HG03521 (cell line): ENCODE results near the gene COPB1.

Source experiments
- ATAC-seq: cut with Tn5 transposase; IDR thresholded peaks from one replicate; pipeline ENCODE4 v1.9.1; 2021; ENCODE audit warnings: mild to moderate bottlenecking, moderate library complexity; ENCODE audit not compliant: unreplicated experiment

COPB1 gene

DNA sequence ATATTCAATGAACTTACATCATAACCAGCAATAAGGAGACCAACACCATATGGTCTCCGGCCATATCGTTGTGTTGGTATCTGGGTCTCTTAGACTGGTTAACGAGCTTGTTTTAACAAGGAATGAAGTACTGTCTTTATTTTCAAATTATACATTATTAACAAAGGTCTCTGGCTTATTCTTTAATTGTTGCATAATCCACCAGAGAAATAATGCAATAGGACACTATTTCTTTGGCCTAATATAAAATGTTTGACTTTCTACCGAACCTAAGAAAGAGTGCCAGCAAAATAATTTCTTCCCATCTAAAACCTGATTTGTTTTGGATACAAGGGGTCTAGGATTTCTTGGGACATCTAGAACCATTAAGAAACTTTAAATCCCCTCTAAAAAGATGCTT is 14.2 kb upstream of the COPB1 start:
- ATAC-seq: no peak

DNA sequence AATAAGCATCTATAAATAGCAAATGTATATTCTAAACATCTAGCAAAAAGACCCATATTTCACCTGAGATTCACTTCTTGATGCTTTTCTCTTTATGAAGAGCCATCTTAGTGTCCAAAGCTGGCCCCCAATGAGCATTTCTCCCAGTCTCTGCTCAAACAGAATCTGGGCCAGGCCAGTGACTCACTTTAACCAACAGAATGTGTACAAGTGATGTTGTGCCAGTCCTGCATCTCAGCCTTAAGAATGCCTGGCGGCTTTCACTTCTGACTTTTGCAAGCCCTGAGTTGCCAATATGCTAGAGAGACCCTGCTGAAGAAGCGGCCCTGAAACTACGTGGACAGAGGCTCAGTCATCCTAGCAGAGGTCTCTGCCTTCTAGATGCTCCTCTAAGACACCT is 6.9 kb upstream of the COPB1 start:
- no peak for ATAC-seq

DNA sequence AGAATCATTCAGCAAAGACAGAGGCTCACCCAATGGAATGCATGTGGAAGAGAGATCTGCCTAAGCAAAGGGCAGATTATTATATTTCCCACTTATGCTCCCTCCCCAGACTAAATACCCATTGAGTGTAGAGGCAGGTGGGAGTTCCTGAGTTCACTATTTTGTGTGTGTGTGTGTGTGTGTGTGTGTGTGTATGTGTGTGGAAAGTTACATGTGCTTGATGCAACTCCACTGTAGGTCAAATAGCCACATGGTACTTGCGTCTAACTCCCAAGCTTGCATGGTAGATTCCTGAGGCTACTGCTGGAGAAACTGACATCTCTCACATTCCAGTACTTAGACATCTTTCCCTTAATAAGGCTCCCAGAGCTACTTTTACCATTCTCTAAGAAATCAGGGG is 3.4 kb upstream of the COPB1 start:
- ATAC-seq: no peak

DNA sequence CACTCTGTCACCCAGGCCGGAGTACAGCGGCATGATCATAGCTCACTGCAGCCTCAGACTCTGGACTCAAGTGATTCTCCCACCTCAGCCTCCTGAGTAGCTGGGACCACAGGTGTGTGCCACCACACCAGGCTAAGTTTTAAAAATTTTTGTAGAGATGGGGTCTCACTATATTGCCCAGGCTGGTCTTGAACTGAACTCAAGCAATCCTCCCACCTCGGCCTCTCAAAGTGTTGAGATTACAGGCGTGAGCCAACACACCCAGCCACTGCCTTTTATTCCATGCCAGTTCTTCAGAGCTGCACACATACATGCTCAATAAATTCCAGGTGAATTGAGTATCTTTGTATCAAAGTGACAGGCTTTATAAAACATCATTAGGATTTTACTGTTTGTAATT is 2.4 kb upstream of the COPB1 start:
- ATAC-seq: no peak

DNA sequence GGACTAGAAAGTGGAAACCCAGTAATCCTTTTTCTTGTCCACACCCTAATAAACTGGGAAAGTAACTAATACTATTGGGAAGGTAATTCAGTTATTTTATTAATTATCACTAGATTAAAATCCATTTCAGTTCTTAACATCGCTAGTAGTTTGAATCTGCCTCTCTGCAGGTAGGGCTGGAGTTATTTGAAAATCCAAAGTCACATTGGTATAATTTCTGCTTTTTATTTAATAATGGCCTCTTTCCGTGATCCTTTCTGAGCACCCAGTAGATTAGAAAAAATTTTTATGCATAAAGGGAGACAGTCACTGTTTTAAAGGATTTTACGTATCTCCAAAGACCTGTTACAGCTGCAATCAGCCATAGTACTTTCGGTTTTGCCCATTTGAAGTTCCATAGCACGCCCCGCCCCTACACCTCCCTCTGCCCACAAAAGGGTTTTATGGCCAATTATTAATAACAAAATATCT is 605 bp upstream of the COPB1 start:
- ATAC-seq: peak; percentile 58

DNA sequence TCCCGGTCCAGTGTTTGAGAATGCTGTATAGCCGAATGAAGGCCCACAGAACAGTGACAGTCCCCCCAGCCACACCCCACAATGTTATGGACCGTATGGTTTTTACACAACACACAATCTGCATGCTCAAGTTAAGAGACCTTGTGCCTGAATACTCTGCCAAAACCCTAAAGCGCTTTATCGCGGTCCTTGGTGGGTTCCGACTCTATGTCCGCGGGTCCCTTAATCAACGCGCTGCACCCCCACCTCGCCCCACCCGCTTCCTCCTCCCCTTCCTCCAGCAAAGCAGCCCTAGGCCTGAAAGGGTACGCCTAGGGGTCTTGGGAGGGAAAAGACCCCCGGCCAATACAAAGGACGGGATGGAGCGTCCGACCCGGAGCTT is 442 bp downstream of the COPB1 start:
- peak; percentile 12 for ATAC-seq

DNA sequence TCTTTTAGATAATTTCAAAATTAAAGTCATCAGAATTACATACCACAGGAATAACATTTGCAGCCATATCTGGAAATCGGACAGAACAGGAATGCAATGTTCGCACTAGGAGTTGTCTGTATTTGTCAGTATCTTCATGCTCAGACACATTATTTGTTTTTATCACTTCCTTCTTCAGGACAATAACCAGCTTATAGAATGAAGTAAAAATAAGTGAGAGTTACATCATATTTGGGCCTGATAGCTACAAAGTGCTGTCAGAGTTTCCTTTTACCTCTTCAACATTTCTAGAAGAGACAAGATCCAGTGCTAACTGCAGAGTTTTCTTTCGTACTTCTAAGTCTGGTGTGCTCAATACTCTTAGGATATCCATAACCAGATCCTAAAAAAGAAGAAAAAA is 18.9 kb downstream of the COPB1 start:
- no peak for ATAC-seq

DNA sequence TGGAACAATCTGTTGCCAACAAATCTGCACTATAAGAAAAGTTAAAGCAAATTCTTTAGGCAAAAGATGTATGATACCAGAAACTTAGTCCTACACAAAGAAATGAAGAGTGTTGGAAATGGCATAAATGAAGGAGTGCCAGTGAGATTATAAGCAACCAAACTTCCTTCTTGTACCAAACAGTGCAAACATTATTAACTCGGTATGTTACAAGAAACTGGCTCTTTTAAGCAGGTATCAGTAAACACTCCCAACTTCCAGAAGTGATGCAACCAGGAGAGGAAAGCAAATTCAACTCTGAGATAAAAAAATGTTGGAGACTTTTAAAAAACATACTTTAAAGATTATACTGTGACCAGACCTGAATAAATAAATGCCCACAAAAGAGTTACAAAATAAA is 28.5 kb downstream of the COPB1 start:
- ATAC-seq: no peak

DNA sequence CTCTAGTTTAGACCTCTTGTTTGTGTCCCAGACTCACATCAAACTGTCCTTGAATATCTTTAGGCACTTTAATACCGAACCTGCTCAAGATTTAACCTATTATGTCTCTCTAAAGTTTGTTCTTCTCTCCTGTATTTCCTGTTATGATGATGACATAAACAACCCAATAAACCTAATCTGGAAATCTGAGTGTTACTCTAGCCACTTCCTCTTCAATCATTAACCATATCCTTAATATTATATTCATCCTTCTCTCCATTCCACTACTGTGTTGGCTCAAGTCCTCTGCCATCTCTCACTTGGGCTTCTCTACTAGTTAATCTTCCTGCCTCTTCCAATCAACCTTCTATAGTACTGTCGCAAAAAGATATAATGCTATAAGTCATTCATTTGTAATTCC is 36.0 kb downstream of the COPB1 start:
- ATAC-seq: no peak

DNA sequence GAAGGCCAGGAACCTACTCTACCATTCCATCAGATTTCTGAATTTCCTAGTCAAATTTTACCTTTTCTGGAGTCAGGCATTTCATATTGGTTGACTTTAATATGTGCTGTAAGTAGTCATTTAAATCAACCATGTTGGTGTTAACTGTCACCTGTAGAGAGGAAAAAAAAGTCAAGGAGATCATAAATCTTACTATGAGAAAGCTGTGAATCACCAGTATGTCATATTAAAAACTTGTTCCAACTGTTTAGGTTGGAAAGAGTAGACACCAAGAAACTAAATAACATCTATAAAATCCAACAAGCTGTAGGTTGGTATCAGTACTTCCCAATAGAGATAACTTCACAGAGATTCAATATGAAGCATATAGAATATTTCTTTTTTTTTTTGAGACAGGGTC is 39.5 kb downstream of the COPB1 start:
- ATAC-seq: no peak

DNA sequence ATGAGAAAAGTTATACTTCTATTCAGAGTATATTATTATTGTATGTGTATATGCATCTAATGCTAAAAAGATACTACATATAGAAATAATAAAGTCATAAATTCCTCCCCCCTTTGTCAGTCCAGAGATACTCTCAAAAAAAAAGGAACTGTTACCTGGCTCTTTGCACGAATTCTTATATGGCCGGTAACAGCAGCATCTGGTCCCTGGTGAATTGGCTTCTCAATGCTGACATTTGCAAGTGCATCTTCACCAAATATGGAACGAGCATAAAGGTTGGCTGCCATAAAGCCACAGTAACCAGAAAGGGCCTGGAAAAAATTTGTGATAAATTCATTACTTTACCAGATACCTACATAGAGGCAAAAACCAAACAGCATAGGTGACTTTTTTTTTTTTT is 41.2 kb downstream of the COPB1 start:
- no peak for ATAC-seq

DNA sequence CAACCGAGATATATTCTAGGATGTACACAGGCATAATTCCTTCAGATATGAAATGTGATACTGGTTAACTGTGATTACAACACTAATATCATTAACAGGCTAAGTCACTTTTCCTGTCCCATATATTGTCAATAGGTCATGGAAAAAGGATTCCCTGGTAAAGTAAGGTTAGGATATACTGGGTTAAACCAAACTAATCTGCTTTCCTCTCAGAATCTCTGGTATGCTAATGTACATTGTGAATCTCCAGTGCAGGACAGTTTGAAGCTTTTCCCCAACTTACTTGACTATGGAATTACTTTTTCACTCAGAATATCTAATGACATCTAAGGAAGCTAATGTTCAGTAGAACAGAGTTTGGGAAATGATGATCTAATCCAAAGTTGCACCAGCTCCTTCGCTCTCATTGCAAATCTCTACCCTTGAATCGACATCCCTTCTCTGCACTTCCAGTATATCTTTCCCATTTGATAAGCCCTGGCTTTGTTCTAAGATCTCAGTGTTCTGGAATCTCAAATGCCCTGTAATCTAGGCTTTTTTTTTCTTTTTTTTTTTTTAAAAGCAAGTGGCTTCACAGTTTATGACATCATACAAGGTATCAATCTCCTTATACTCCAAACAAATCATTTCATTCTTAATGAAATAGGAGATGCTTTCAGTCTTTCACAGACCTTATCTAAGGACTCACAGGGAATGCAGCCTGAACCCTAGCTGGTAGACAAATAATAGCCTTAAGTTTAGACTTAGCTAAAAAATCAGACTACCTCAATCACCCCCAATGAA is 43.8 kb downstream of the COPB1 start:
- ATAC-seq: no peak

DNA sequence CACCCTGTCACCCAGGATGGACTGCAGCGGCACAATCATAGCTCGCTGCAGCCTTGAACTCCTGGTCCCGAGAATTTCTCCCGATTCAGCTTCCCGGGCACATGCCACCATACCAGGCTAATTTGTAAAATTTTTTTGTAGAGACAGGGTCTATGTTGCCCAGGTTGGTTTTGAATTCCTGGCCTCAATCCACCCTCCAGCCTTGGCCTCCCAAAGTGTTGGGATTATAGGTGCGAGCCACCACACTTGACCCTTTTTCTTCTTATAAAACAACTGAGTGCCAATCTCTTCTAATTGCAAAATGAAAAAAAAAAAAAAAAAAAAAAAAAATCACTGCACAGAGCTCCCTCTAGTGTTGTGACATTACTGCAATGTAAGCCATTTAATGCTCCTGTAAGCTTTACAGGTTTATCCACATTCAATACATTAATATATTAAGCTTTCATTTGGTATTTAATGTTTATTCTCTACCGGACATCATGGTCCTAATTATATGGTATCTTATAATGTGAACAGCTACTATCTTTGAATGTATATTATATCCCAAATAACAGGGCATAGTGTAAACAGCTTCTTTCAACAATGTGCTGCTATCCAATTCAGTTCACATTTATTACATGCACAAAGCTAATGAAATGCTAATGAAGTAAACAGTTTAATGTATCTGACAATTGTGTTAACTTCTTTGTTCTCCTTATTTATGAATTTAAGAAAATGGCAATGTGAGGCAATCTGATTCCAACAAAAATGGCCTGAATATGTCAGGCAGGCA is 44.6 kb downstream of the COPB1 start:
- ATAC-seq: no peak

DNA sequence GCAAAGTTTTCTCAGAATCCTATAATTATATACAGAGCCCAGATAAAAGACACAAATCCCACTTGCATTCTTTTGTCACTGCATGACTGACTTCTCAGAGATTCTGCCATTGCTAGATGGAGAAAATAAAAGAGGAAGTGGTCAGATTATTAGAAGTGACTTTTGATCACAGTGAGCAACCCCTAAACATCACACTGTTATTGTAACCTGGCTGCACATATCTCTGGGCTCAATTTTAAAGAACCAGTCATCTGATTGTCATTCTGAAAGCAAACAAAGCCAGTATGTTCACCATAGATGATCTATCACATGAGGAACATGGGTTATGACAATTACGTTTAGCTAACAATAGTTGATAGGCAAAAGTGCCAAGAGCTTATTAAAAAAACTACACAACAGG is 47.8 kb downstream of the COPB1 start:
- peak; percentile 59 for ATAC-seq

DNA sequence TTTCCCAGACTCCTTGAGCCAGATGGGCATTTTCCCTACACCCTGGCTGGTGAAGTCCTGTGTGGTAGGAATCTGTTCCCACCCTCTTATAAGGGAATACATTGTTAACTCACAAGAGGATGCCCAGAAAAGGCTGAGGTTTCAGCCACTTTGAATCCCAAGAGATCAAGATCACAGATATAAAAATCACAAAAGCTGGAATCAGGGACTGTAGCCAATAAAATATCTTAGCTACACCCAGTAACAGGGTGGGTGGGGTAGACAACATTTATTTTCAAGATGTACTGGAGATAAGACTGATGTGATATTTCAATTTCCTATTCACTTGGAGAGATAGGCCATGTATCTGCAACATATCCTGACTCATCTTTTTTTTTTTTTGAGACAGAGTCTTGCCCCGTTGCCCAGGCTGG is 50.3 kb downstream of the COPB1 start:
- no peak for ATAC-seq

DNA sequence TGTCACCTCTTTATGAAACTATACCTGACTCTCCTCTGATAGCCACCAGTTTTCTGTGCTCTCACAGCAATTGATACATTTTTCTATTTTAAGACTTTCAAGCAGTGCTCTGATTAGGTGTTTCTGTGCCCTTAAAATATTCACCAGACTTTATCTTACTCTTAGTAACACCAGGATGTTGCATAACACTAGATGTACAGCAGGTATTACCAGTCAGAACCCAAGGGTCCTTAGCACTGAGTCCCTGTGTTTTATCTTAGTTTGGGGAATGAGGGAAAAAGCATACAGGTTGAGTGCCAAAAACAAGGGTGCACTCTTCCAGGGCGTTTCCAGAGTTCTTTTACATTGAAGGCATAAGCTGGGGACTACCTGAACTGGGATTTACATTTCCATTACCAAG is 51.4 kb downstream of the COPB1 start:
- no peak for ATAC-seq

DNA sequence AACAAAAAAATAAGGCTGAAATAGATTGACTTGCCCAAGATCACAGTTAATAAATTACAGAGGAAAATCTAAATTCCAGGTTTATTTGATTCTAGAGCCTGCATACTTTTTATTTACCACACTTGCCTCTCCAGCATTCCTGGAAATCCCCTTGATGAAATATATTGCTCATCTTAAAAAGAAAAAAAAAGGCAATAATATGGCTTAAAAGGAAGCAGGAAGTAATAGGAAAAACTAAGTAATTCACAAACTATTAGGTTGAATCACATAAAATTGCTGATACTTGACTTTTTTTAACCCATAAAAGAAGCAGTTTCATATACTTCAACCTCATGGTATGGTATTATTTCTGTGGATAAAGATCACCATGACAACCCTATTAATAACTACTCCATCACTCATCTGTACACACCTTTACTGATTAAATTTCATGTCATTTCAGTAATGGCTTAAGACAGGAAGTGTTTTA is 52.9 kb downstream of the COPB1 start:
- peak; percentile 40 for ATAC-seq

DNA sequence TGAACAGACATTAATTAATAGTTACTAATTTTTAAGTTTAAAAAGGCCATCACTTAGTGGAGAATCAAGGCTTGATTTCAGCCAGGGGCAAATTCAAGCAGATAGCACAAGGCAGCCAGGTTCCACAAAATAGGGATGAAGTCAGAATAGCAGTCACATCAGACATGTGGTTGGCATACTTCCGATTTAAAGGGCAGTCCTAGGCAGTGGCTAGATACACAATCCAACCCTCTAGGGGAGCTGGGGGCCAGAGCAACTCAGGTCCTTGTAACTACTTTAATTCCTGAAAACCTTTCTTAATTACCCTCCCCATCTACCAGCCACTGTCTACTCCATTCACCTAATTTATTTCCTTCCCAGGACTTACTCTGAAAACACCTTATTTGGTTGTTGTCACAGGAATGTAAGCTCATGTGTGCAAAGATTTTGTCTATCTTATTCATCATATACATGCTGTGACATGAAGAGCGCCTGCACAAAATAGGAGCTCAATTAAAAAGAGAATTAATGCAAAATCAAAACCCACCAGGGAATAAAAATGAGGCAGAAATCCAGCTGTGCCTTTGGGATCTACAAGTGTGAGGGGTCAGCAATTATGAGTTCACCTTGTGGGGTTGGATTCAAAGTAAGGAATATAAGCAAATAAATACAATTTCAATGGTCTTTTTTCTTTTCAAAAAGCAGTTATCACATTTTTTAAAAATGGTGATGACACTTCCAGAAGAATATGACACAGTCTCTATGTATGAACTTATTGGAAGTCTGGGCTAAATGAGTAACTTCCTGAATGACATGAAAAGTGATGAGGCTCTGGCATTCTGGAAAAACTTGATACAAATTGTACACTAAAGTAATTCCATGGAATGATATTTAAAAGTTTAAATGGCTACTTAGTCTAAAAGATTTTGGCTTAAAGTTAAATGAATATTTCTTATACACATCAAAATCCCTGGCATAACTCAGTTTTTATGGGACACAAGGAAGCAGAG is 53.8 kb downstream of the COPB1 start:
- no peak for ATAC-seq

DNA sequence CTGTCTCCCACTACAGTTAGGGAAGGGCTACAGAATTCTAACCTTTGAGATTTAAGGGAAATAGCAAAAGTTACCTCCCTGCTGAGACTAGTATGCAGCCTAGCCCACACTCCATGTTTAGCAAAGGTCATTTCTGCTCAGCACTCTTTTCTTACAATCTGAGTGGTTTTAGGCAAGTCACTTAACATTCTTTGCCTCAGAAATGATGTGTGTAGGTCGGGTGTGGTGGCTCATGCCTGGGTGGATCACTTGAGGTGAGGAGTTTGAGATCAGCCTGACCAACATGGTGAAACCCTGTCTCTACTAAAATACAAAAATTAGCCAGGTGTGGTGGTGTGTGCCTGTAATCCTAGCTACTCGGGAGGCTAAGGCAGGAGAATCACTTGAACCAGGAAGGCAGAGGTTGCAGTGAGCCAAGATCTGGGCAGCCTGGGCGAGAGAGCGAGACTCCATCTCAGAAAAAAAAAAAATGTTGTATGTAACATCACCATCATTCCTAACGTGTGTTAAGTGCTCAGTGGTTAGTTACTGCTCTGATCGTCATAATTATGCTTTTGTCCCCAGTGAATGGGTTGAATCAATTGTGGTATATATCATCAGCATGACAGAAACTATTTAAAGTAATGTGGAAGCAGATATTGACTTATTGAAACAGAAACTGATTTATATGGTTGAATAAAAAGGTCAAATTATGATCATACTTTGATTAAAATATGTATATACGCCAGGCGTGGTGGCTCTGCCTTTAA is 55.0 kb downstream of the COPB1 start:
- ATAC-seq: no peak

DNA sequence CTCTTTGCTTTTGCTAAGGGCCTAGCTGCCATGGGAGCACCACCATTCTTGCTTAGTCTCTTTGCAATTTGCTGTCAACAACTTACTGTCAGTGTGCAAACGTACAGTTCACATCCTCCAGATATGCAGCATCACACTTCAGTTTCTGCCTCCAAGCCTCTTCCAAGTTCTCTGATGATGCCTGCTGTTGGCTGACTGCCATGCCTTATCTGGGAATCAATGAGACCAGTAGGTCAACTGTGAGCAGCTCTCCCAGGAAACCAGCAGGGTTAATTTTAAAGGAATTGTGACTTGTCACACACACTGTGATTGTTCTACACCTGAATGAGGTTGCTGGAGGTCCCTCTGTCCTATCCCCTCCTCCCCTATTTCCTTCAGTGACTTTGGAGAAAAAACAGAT is 56.0 kb downstream of the COPB1 start:
- no peak for ATAC-seq
